GM21381 (cell line): ENCODE results near the gene RNU6-1.

Experiments used
- ATAC-seq: cut with Tn5 transposase; IDR thresholded peaks from one replicate; pipeline ENCODE4 v1.9.1; 2021; ENCODE audit warnings: mild to moderate bottlenecking, moderate library complexity; ENCODE audit not compliant: unreplicated experiment

Gene RNU6-1

GRCh38 chr15:67839929-67840748 is at the start of gene RNU6-1:
RNU6-1 (minus strand) TSS chr15:67840045.
- ATAC-seq: peak; percentile 85

GRCh38 chr15:67887776-67888175 is 47.9 kb upstream of the RNU6-1 start:
- ATAC-seq: no peak

GRCh38 chr15:67885861-67886260 is 46.0 kb upstream of the RNU6-1 start:
- no peak for ATAC-seq

- ATAC-seq: no peak
These were observed 45.3 kb upstream of the RNU6-1 start for GRCh38 chr15:67885175-67885523.

DNA sequence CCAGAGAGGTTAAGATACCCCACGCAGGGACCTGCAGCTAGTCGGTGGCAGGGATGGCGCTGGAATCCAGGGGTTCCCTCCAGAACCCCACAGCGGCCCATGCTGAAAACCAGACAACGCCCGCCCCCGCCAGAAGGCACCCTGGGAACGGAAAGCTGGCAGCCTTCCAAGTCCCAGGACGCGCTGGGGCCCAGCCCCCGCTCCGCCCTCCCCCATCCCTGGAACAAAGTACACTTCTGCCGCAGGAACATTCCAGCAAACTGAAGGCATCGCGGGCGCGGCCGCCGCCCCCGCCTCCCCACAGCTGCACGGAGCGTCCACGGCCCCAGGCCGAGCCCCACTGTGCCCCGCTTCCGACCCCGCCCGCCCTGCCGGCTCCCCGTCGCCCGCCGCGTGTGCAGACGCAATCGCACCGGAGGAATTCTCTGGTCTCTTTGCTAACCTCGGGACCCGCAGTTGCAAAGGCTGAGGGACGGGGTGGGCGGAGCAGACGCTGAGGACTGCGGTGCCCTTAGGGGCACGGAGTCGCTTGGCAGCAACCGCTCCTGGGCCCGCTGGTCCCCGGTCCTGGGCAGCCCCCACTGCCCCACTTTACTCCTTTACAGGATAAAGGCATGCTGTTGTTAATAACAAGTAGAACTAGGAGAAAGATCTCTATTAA is 44.8 kb upstream of the RNU6-1 start:
- no peak for ATAC-seq

DNA sequence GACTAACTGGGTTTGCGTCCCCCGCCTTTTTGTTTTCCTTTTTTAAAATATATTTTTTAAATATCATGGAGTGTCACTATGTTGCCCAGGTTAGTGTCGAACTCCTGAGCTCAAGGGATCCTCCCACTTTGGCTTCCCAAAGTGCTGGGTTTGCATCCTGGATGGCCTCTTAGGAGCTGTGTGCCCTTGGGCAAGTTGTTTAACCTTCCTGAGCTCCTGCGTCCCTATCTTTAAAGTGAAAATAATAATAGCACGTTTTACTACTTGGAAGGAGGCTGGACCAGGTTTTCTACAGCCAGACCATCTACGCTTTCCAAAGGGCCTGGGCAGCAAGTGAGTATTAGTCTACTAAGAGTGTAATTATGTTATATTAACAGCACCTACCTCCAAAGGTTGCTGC is 44.2 kb upstream of the RNU6-1 start:
- no peak for ATAC-seq

GRCh38 chr15:67883234-67883773 is 43.5 kb upstream of the RNU6-1 start:
- no peak for ATAC-seq

DNA sequence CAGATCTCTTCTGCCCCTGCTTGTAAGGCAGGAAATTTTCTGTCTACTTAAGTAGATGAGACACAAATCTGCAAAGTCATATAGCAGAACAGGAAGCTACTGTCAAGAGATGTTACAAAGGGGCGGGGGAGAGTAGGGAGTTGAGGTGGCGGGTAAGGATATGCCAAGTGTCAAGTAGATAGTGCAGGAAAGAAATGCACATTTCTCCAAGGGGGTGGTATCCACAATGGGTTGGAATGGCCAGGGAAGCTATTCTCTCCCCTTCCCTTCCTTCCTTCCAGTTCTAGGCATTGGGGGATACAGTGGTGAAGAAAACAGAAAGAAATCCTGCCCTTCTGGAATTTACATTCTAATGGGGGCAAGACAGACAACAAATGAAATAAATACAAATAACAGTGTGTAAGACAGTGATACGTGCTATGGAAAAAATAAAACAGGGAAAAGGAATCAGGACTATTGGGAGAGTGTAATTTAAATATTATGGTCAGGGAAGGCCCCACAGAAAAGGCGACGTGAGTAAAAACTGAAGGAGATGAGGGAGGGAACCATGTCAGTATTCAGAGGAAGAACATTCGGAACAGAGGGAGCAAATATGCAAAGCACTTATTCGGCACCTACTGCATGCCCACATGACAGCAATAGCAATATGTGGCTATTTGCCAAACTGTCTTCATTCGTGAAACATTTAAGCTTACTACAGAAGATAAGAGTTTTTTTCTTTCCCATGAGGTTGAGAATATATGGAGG is 42.8 kb upstream of the RNU6-1 start:
- no peak for ATAC-seq

DNA sequence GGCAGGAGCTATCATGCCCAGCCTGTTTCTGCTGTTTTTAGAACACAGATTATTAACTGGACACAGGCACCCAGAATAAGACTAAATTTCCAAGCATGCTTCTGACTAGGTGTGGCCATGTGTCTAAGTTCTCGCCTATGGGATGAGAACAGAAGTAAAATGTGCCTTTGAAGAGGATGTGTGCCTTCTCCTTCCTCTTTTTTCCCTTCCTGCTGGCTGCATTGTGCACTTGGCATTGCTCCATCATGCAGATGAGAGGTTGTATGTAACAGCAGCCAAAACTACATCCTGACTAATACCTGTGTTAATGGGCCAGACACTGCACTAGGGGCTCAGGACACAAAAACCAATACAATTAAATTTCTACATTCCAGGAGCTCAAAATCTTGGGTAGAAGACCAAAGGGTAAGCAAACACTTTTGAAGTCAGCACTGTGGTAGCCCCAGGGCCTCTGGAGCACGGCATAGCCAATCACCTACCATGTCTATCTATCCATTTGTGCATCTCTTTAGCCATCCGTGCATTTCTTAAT is 40.9 kb upstream of the RNU6-1 start:
- ATAC-seq: no peak

DNA sequence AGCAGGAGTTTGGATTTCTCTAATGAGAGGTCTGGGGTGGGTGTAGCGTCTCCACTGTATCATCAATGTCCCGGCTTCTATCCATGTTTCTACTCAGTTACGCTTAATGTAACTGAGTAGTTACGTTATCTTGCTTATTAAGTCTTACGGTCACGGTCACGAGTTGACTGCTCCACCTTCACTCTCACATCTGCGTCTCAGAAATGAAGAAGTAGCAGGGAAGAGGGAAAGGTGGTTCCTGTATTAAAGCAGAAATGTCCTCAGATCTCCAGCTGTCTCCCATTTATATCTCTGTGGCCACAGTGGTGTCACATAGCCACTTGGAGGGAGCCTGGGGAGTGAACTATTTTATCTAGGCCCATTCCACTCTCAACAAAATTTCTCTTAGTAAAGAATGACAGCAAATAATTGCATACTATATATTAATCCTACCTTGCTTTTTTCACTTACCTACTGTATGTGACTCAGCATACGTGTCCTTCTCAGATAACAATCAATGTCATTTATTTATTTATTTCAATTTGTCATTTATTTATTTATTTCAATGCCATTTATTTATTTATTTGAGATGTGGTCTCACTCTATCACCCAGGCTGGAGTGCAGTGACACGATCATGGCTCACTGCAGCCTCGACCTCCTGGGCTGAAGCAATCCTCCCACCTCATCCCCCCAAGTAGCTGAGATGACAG is 39.7 kb upstream of the RNU6-1 start:
- ATAC-seq: no peak

- ATAC-seq: no peak
These were observed 38.9 kb upstream of the RNU6-1 start for GRCh38 chr15:67878712-67879206.

DNA sequence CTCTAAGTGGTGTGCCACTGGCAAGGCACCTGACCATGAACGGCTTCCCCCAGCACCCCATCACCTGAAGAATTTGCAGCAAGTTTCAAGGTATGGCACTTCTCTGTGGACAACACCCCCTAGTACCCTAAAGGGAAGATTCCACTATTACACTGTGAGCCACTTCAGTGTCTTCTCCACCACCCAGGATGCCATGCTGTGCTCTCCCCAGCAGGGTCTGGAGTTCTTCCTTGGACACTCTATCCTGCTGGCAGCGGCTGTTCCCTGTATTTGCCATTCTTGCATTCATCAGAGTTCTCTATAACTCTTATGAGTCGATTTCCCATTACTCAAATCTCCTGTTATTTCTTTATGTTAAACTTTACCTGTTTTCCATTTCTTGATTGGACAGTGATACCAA is 33.9 kb upstream of the RNU6-1 start:
- no peak for ATAC-seq

- ATAC-seq: no peak
These were observed 31.1 kb upstream of the RNU6-1 start for GRCh38 chr15:67870868-67871408.

GRCh38 chr15:67869701-67870100 is 29.9 kb upstream of the RNU6-1 start:
- ATAC-seq: no peak

- ATAC-seq: no peak
These were observed 25.9 kb upstream of the RNU6-1 start for GRCh38 chr15:67865766-67866165.

DNA sequence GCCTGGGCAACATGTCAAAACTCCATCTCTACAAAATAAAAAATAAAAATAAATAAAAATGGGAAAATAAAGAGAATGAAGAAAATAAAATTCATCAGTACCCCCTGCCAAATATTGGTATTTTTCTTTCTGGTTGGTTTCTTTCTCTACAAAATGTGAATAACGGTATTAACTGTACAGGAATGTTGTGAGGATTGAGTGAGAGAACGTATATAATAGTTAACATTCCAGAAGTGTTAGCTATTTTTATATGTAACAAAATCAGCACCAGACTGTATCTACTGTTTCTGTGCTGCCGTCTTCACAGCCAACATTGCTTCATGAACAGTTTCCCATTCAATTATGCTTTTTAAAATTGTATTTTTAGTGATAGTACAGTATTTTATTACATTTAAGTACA is 25.5 kb upstream of the RNU6-1 start:
- ATAC-seq: no peak

DNA sequence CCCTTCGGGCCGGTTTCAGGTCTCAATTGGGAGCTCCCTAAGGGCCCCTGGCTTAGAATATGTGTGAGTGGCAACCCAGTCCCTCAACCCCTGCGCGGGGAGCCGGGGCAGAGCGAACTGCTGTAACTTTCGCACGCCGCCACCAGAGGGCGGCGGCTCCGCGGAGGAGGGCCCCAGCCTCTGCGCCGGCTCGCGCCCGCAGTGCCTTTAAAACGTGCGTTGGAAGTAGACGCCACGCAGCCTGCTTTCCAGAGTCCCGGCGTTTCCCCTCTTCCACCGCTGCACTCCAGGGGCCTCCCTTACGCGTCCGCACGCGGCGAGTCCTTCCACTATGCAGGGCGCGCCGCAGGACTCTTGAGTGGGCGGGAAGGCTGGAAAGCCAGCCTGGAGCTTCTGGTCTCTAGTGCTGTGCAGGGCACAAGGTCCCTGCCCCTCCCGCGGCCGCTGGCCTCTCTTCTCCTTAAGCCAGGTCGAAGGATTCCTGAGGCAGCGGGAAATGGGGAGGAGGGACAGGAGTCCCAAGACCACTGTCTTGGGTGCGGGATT is 23.7 kb upstream of the RNU6-1 start:
- peak; percentile 86 for ATAC-seq

GRCh38 chr15:67862750-67863441 is 23.1 kb upstream of the RNU6-1 start:
- ATAC-seq: peak; percentile 42

- no peak for ATAC-seq
These were observed 22.1 kb upstream of the RNU6-1 start for GRCh38 chr15:67861983-67862382.
